D721Med (cell line): Measurements from ENCODE around the gene SH3RF2.

ENCODE experiments used
- DNase-seq: peaks from one replicate; pipeline ENCODE4 v3.0.0; 2011; ENCODE audit warnings: low spot score; ENCODE audit not compliant: insufficient read length
- FAIRE-seq: peaks from 2 replicates; lab custom pipeline; 2011; peaks lifted over from hg19 to GRCh38; lab: Jason Lieb, UNC
- CTCF ChIP-seq: IDR thresholded peaks from 2 replicates; pipeline ENCODE4 v1.5.1; 2012; ENCODE audit warnings: mild to moderate bottlenecking, control low read depth; ENCODE audit not compliant: insufficient read depth; ENCODE audit errors: missing control alignments

Gene SH3RF2

GRCh38 chr5:145903113-145903512, 33.3 kb upstream of the SH3RF2 start:
- TF ChIP-seq CTCF = no peak
- FAIRE-seq (no peak), DNase-seq (no peak)

GRCh38 chr5:145903867-145904266, 32.5 kb upstream of the SH3RF2 start:
- DNase-seq (no peak), FAIRE-seq (no peak)
- no peak for TF ChIP-seq CTCF

- TF ChIP-seq CTCF = no peak
- FAIRE-seq (no peak), DNase-seq (no peak)
These were observed 31.6 kb upstream of the SH3RF2 start for GRCh38 chr5:145904743-145905142.

GRCh38 chr5:145906401-145906800, 30.0 kb upstream of the SH3RF2 start:
- FAIRE-seq (no peak), DNase-seq (no peak)
- TF ChIP-seq CTCF = no peak

- DNase-seq (no peak), FAIRE-seq (no peak)
- TF ChIP-seq CTCF = peak; percentile 15
These were observed 28.0 kb upstream of the SH3RF2 start for GRCh38 chr5:145908206-145908960.

- FAIRE-seq = no peak
- no peak for TF ChIP-seq CTCF
- DNase-seq = no peak
These were observed 25.2 kb upstream of the SH3RF2 start for GRCh38 chr5:145911164-145911563.

GRCh38 chr5:145912019-145912418, 24.4 kb upstream of the SH3RF2 start:
- no peak for DNase-seq
- TF ChIP-seq CTCF = no peak
- FAIRE-seq = no peak
